ENCODE data around the gene SCCPDH.

- TF ChIP-seq CTCF (IDR thresholded peaks at IDR 0.05 in 4 of 5, conservative IDR thresholded peaks at IDR 0.05 in 1 of 5) (peak; percentile 85 to 92 (median 87)), POLR2A (IDR thresholded peaks at IDR 0.05) (peak; percentile 43 to 53)
These were observed 25.0 kb upstream of the SCCPDH start for GRCh38 chr1:246699095-246699735.

Measured in gastrocnemius medialis (tissue), 4 donors.